ENCODE results near the gene SORBS2. TPM values are rescaled to one million over a fixed set of nuclear protein-coding genes. Genes with fewer than 3 reads are reported as not detected.

Gene SORBS2
- total RNA-seq, 1 donor from 2014 or later: 1,779 TPM

GRCh38 chr4:185664481-185664880 lies 147.5 kb downstream of the SORBS2 start:
- no peak for DNase-seq (ENCODE audit: low spot score)
- intact Hi-C loops (cut with DNase I): no loop called here

GRCh38 chr4:185662030-185662778 lies 149.8 kb downstream of the SORBS2 start:
- intact Hi-C loops (cut with DNase I): no loop called here
- DNase-seq (ENCODE audit: low spot score): no peak

- intact Hi-C loops (cut with DNase I): no loop called here
- DNase-seq (ENCODE audit: low spot score): no peak
Observed at GRCh38 chr4:185660340-185660739, 151.7 kb downstream of the SORBS2 start.

DNA sequence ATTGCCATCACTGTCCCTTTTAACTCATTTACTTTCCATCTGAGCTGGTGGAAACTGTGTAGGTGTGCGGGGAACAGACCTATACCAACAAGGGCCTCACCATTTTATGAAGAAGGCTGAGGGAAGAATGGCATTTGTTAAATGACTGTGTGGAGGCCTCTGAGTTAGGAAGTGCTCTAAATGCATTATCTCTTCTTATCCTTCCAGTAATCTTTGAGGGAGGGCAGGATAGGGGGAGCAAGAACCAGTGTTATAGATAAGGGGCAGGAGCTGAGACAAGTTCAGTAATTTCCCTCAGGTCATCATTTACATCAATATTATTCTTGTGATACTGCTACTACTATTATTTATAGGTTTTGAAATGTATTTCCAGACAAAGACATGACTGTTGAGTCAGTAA lies 154.3 kb downstream of the SORBS2 start:
- no peak for DNase-seq (ENCODE audit: low spot score)
- intact Hi-C loops (cut with DNase I): no loop called here

DNA sequence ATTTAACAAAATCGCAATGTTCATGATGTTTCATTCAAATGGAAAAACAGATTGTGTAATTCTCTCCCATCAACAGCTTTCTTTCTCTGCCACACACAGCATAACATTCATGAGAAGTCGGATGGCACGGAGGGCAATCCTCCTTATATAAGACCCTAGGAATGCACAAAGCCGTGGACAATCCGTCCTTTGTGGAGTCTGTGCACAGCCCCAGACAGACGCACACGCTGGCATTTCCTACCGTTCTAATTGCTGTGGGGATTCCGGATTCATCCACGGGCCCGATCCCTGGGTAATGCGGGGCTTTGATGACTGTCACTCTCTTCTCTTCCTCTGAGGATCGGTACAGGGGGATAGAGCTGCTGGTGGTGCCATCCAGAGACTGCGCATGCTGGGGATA lies 154.8 kb downstream of the SORBS2 start:
- intact Hi-C loops (cut with DNase I): no loop called here
- no peak for DNase-seq (ENCODE audit: low spot score)

- intact Hi-C loops (cut with DNase I): no loop called here
Observed at GRCh38 chr4:185656467-185656931, 155.5 kb downstream of the SORBS2 start.

GRCh38 chr4:185654965-185655554 lies 156.9 kb downstream of the SORBS2 start:
- DNase-seq (ENCODE audit: low spot score): no peak
- intact Hi-C loops (cut with DNase I): no loop called here

More at GRCh38 chr4:185656467-185656931, 155.5 kb downstream of the SORBS2 start:
- DNase-seq (ENCODE audit: low spot score): no peak

DNA sequence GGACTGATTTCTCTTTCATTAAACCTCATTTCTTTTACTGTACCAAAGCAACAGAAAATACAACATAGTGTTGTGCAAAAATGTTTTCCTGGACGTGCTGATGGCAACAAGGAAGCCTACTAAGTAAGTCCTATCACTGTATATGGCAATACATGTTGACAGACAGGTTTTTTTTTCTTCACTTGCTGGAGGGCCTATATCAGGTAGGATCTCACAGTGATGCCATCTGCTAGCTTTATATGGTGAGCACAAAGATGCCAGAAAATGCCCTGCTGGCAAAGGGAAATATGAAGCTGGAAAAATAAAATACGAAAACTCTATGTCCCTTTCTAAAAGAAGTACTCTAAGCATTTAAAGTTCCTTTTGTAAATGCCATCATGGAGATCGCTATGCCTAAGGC lies 157.7 kb downstream of the SORBS2 start:
- intact Hi-C loops (cut with DNase I): no loop called here
- no peak for DNase-seq (ENCODE audit: low spot score)

DNA sequence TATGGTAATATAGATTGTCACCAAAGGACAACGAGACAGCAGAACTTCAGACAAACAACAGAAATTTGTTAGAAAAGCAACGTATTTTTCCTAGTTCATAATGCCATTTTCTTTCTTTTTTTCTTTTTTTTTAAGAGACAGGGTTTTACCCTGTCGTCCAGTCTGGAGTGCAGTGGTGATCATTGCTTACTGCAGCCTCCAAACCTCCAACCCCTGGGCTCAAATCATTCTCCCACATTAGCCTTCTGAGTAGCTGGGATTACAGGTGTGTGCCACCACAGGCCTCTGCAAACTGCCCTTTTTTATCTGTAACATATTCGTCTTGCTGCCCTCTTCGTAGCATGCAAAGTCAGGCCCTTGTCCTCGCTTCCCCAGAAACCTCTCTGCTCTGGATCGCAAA lies 160.1 kb downstream of the SORBS2 start:
- no peak for DNase-seq (ENCODE audit: low spot score)
- intact Hi-C loops (cut with DNase I): no loop called here

- intact Hi-C loops (cut with DNase I): no loop called here
- DNase-seq (ENCODE audit: low spot score): no peak
Observed at GRCh38 chr4:185651137-185651677, 160.8 kb downstream of the SORBS2 start.

DNA sequence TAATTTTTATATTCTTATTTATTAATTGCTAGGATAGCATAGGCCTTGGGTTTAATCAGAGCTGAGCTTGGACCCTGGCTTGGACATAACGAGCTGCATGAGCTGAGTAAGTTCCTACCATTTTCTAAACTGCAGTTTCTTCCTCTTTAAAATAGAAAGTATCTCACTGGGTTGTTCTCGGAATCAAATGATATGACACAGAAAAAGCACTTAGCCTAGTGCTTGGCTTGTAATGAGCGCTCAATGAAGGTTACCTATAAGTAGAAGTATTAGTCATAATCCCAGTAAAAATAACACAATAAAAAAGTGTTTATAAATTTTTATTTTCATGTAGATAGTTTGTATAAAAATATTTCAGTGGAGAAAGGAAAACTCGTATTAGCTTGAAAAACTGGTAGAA lies 163.4 kb downstream of the SORBS2 start:
- intact Hi-C loops (cut with DNase I): no loop called here

GRCh38 chr4:185645403-185645802 lies 166.6 kb downstream of the SORBS2 start:
- DNase-seq (ENCODE audit: low spot score): no peak
- intact Hi-C loops (cut with DNase I): no loop called here

More for the DNA sequence above, 163.4 kb downstream of the SORBS2 start:
- no peak for DNase-seq (ENCODE audit: low spot score)

- no peak for DNase-seq (ENCODE audit: low spot score)
- intact Hi-C loops (cut with DNase I): loop anchor here (5.0 kb wide), 1 partner anchor 378 kb away; no protein-coding TSS in a partner anchor
Observed at GRCh38 chr4:185644408-185644807, 167.6 kb downstream of the SORBS2 start.

GRCh38 chr4:185642907-185643306 lies 169.1 kb downstream of the SORBS2 start:
- DNase-seq (ENCODE audit: low spot score): no peak
- intact Hi-C loops (cut with DNase I): loop anchor here (5.0 kb wide), 1 partner anchor 379 kb away; no protein-coding TSS in a partner anchor

GRCh38 chr4:185640811-185641675 lies 171.0 kb downstream of the SORBS2 start:
- no peak for DNase-seq (ENCODE audit: low spot score)

DNA sequence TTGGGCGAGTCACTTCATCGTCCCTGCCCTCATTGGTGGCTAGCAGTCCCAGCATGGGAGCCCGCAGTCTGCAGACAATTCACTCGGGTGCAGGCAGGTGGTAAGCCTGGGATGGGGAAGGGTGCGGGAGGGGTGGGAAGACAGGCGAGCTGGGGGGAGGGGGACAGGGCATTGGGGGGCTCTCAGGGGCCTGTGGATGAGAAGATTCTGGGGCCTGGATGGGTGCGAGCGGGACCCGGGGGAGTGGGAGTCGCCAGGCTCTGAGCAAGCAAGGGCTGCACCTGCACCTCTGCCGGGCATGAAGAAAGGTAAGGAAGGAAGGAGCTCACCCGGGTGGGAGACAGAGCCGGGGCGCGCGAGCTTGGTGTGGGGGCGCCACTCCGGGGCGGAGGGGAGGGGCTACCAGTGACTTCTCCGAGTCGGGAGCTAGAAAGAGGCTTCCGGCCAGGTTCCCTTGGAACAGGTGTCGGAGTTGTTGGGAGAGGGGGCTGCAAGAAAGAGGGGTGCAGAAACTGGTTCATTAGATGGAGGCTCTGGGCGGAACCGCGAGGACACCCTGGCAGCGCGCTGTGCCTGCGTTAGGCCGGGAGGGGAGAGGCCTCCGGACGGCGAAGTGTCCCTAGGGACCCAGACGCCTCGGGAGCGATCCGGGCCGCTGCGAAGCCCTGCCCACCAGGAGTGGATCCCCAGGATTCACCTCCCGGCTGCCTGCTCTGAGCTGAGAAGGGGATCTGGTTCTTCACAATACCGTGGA lies 173.3 kb downstream of the SORBS2 start:
- no peak for DNase-seq (ENCODE audit: low spot score)
- intact Hi-C loops (cut with DNase I): loop anchor here (5.0 kb wide), 1 partner anchor 399 kb away; no protein-coding TSS in a partner anchor

More at GRCh38 chr4:185640811-185641675, 171.0 kb downstream of the SORBS2 start:
- intact Hi-C loops (cut with DNase I): loop anchor here (5.0 kb wide), 1 partner anchor 381 kb away; no protein-coding TSS in a partner anchor

DNA sequence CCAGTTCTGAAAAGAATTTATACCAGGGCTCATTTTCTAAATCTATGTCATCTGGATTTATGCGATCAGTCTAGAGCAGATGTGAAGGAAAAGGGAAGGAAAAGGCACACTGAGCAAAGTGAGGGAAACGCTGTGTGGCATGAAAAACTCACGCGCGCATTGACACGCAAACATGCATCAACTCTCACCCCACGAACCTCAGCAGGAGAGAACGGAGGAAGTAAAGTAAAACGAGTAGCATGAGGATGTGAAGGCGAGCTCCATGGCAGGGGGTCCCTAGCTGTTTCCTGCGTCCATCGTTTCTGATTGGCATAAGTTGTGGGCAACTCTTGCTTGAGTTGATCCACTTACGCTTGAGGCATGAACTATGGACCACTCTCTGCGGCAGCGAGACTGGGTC lies 173.9 kb downstream of the SORBS2 start:
- no peak for DNase-seq (ENCODE audit: low spot score)
- intact Hi-C loops (cut with DNase I): loop anchor here (5.0 kb wide), 1 partner anchor 399 kb away; no protein-coding TSS in a partner anchor

DNA sequence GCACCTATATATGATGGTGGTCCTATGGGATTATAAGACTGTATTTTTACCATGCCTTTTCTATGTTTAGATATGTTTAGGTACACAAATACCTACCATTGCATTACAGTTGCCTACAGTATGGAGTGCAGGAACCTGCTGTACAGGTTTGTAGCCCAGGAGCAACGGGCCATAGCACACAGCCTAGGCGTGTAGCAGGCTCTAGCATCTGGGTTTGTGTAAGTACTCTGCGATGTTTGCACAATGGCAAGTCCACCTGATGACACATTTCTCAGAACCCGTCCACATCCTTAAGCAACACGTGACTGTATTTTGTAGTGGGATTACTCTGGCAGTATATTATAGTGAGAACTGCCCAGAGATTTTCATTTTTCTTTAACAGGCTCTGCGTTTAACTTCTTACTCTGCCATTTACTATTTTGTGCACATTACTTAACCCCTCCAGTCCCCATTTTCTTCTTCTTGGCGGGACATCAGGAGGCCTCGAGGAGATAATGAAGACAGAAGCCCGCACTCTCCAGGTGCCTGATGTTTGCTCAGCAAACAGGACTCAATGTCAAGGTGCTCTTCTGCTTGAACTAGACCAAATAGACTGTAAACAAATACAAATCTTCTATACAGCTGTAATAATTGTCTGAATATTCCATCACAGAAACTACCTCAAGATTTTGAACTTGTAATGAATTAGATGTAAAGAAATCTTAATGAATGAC lies 174.7 kb downstream of the SORBS2 start:
- intact Hi-C loops (cut with DNase I): loop anchor here (5.0 kb wide), 1 partner anchor 400 kb away; no protein-coding TSS in a partner anchor
- no peak for DNase-seq (ENCODE audit: low spot score)
